ENCODE results near the gene DPP4.

Gene DPP4

DNA sequence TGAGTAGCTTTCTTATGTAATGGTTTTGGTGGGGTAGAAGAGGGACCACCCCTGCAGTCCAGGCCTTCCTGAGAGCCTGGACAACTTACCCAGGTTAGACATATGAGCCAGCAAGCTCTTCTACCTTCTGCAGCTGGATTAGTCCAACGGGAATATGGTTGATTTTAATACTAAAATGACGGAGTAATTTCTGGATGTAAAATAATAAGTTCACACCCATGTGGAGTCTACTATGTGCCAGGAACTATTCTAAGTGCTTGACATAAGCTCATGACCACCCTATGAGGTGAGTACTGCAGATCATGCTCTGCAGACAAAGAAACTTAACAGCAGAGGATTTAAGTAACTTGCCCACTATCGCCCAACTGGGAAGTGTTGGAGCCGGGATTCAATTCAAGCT is 45.5 kb downstream of the DPP4 start:
- Histone ChIP-seq H3K4me2 (ENCODE audit: low read depth, low read length) (no peak overlapping the region), H3K27ac (ENCODE audit: low read length) (no peak overlapping the region), H4K20me1 (ENCODE audit: insufficient read depth, low read length) (no peaks in the 10 kb centered on the region), H3K9me2 (replicated peaks; ENCODE audit: insufficient read depth, low read length) (no peaks in the 10 kb centered on the region), H3F3A (ENCODE audit: insufficient read depth, low read length) (no peaks in the 10 kb centered on the region), H3K9me3 (replicated peaks; ENCODE audit: insufficient read depth, low read length) (no peaks in the 10 kb centered on the region), H3K79me2 (ENCODE audit: low read length) (no peaks in the 10 kb centered on the region), H3K9ac (ENCODE audit: low read length) (no peak overlapping the region), H3K4me3 (ENCODE audit: low read length) (no peak overlapping the region), H3K27me3 (replicated peaks; ENCODE audit: insufficient read depth, low read length) (no peaks in the 10 kb centered on the region), H3K4me1 (ENCODE audit: low read length) (no peaks in the 10 kb centered on the region), H3K36me3 (replicated peaks; ENCODE audit: insufficient read depth, low read length) (no peaks in the 10 kb centered on the region), H2AFZ (ENCODE audit: low read length) (no peak overlapping the region)
- no peak for DNase-seq
- TF ChIP-seq EZH2phosphoT487 (IDR thresholded peaks at IDR 0.05; ENCODE audit: low read length): no peak
- no peak for TF ChIP-seq CTCF (IDR thresholded peaks at IDR 0.05; ENCODE audit: low read length)
- TF ChIP-seq EZH2 (optimal IDR thresholded peaks at IDR 0.05; ENCODE audit: low read depth, low read length): no peak

GRCh38 chr2:162025121-162025911 is 48.7 kb downstream of the DPP4 start:
- Histone ChIP-seq H3K79me2 (ENCODE audit: low read length) (no peaks in the 10 kb centered on the region), H3K9me2 (replicated peaks; ENCODE audit: insufficient read depth, low read length) (no peaks in the 10 kb centered on the region), H3K27ac (ENCODE audit: low read length) (no peak overlapping the region), H3K36me3 (replicated peaks; ENCODE audit: insufficient read depth, low read length) (no peaks in the 10 kb centered on the region), H3K27me3 (replicated peaks; ENCODE audit: insufficient read depth, low read length) (no peaks in the 10 kb centered on the region), H3K9ac (ENCODE audit: low read length) (no peak overlapping the region), H3K4me1 (ENCODE audit: low read length) (no peaks in the 10 kb centered on the region), H4K20me1 (ENCODE audit: insufficient read depth, low read length) (no peaks in the 10 kb centered on the region), H2AFZ (ENCODE audit: low read length) (no peak overlapping the region), H3K4me3 (ENCODE audit: low read length) (no peak overlapping the region), H3K4me2 (ENCODE audit: low read depth, low read length) (no peak overlapping the region), H3F3A (ENCODE audit: insufficient read depth, low read length) (no peaks in the 10 kb centered on the region), H3K9me3 (replicated peaks; ENCODE audit: insufficient read depth, low read length) (no peaks in the 10 kb centered on the region)
- DNase-seq: no peak
- TF ChIP-seq EZH2 (optimal IDR thresholded peaks at IDR 0.05; ENCODE audit: low read depth, low read length) (no peak), CTCF (IDR thresholded peaks at IDR 0.05; ENCODE audit: low read length) (no peak), EZH2phosphoT487 (IDR thresholded peaks at IDR 0.05; ENCODE audit: low read length) (no peak)

DNA sequence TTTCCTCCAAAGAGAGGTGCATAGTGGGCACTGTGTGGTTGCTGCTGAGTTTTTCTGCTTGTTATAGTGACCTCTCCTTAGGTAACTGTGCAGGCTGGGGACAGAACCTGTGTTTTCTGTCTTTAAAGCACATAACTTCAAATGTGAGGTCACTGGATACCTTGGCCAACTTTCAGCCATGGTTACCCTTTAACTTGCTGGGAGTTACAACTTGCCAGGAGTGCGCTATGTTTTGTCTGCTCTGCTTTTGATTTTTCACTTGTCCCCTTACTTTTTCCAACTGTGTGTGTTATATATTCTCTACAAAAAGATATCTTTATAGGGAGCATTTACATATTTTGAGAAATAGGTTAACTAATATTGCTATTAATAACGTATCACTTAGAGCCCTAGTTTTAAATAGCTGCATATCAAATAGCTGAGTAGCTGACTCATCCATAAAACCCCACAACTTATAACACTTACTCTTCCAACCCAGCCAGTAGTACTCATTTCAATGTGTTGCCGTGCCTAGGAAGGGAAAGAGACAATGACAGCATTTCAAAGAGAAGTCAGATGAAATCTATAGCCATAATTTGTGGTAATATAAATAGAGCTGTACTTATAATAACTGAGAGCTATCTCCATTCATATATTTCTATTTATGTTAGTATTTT is 51.6 kb downstream of the DPP4 start:
- Histone ChIP-seq H4K20me1 (ENCODE audit: insufficient read depth, low read length) (no peaks in the 10 kb centered on the region), H3K27me3 (replicated peaks; ENCODE audit: insufficient read depth, low read length) (no peaks in the 10 kb centered on the region), H3F3A (ENCODE audit: insufficient read depth, low read length) (no peaks in the 10 kb centered on the region), H3K4me2 (ENCODE audit: low read depth, low read length) (no peak overlapping the region), H3K9me2 (replicated peaks; ENCODE audit: insufficient read depth, low read length) (no peaks in the 10 kb centered on the region), H3K4me3 (ENCODE audit: low read length) (no peak overlapping the region), H3K4me1 (ENCODE audit: low read length) (no peaks in the 10 kb centered on the region), H2AFZ (ENCODE audit: low read length) (no peak overlapping the region), H3K27ac (ENCODE audit: low read length) (no peak overlapping the region), H3K9ac (ENCODE audit: low read length) (no peak overlapping the region), H3K9me3 (replicated peaks; ENCODE audit: insufficient read depth, low read length) (no peaks in the 10 kb centered on the region), H3K79me2 (ENCODE audit: low read length) (no peaks in the 10 kb centered on the region), H3K36me3 (replicated peaks; ENCODE audit: insufficient read depth, low read length) (no peaks in the 10 kb centered on the region)
- TF ChIP-seq EZH2 (optimal IDR thresholded peaks at IDR 0.05; ENCODE audit: low read depth, low read length) (no peak), CTCF (IDR thresholded peaks at IDR 0.05; ENCODE audit: low read length) (no peak), EZH2phosphoT487 (IDR thresholded peaks at IDR 0.05; ENCODE audit: low read length) (no peak)
- DNase-seq: no peak

Measured in MM.1S (cell line).